ENCODE measurements around the gene ANKS1A. TPM values are rescaled to one million over a fixed set of nuclear protein-coding genes. Genes with fewer than 3 reads are reported as not detected.

ANKS1A gene
- total RNA-seq, 1 experiment from 2014 or later: 26.5 TPM

- Histone ChIP-seq H2BK12ac (ENCODE audit: insufficient read length, low read depth, low read length) (no peak overlapping the region), H4K5ac (ENCODE audit: insufficient read length, low read depth, low read length) (no peak overlapping the region), H3K4me2 (ENCODE audit: insufficient read depth, insufficient read length, low read length) (peak overlapping the region; percentile 22), H3K9me3 (ENCODE audit: control insufficient read depth, low read depth, low read length) (no peaks in the 10 kb centered on the region), H3K4ac (ENCODE audit: low read depth, low read length) (no peak overlapping the region), H2BK20ac (ENCODE audit: low read depth, low read length, poor library complexity, severe bottlenecking) (no peak overlapping the region), H2AFZ (ENCODE audit: low read length) (no peak overlapping the region), H3K27ac (ENCODE audit: insufficient read length, low read depth, low read length) (peak overlapping the region; percentile 70), H2BK15ac (ENCODE audit: low read depth, low read length) (no peak overlapping the region), H3K9ac (ENCODE audit: extremely low read depth, insufficient read length, low read length) (no peak overlapping the region), H4K8ac (replicated peaks; ENCODE audit: insufficient read length, low read depth, low read length) (no peak overlapping the region), H3K79me2 (ENCODE audit: insufficient read depth, low read length) (no peaks in the 10 kb centered on the region), H3K18ac (ENCODE audit: insufficient read length, low read depth, low read length) (no peak overlapping the region), H3K14ac (ENCODE audit: insufficient read depth, low read length) (no peak overlapping the region), H2AK5ac (ENCODE audit: insufficient read length, low read length) (no peak overlapping the region), H2BK5ac (ENCODE audit: insufficient read length, low read length) (no peak overlapping the region), H3K23me2 (ENCODE audit: insufficient read length, low read depth, low read length, poor library complexity, severe bottlenecking) (no peaks in the 10 kb centered on the region), H3T11ph (ENCODE audit: low read length) (no peak overlapping the region), H3K27me3 (ENCODE audit: insufficient read depth, low read length) (no peaks in the 10 kb centered on the region), H3K23ac (ENCODE audit: insufficient read length, low read depth, low read length) (no peak overlapping the region), H3K79me1 (ENCODE audit: insufficient read depth, low read depth, low read length, poor library complexity, severe bottlenecking) (no peaks in the 10 kb centered on the region), H4K91ac (ENCODE audit: insufficient read length, low read depth, low read length) (no peak overlapping the region), H4K20me1 (ENCODE audit: control insufficient read depth, insufficient read depth, insufficient read length) (no peaks in the 10 kb centered on the region), H3K4me1 (ENCODE audit: insufficient read depth, low read length) (peaks cover 26% of the 10 kb centered on the region), H2BK120ac (ENCODE audit: low read depth, low read length, poor library complexity, severe bottlenecking) (no peak overlapping the region), H3K56ac (ENCODE audit: insufficient read length, low read depth, low read length) (no peak overlapping the region)
- peaks cover 2 to 11% (median 10%) of the 10 kb centered on the region in 3 experiments; a peak in 4 of 7 replicates for H3K36me3 Mint-ChIP-seq (ENCODE audit: insufficient read depth in 1 of 3, low read depth in 3 of 3)
- H3K27me3 Mint-ChIP-seq (ENCODE audit: low read depth): no peaks in the 10 kb centered on the region
- H3K4me1 Mint-ChIP-seq: peaks cover 56 to 58% of the 10 kb centered on the region in 2 experiments
- no peaks in the 10 kb centered on the region for H3K9me3 Mint-ChIP-seq
- no peak for DNase-seq
- TF ChIP-seq, protein P1, sequence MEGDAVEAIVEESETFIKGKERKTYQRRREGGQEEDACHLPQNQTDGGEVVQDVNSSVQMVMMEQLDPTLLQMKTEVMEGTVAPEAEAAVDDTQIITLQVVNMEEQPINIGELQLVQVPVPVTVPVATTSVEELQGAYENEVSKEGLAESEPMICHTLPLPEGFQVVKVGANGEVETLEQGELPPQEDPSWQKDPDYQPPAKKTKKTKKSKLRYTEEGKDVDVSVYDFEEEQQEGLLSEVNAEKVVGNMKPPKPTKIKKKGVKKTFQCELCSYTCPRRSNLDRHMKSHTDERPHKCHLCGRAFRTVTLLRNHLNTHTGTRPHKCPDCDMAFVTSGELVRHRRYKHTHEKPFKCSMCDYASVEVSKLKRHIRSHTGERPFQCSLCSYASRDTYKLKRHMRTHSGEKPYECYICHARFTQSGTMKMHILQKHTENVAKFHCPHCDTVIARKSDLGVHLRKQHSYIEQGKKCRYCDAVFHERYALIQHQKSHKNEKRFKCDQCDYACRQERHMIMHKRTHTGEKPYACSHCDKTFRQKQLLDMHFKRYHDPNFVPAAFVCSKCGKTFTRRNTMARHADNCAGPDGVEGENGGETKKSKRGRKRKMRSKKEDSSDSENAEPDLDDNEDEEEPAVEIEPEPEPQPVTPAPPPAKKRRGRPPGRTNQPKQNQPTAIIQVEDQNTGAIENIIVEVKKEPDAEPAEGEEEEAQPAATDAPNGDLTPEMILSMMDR (conservative IDR thresholded peaks at IDR 0.05): no peak
- peak overlapping the region; percentile 96 to 97 (median 97) for H3K27ac Mint-ChIP-seq
- H3K4me3 Mint-ChIP-seq: peak overlapping the region; percentile 14 to 64
- no CpG with 5 or more reads among the region's 8 CpGs for WGBS (ENCODE audit: extremely low coverage, insufficient read length, low lambda C conversion rate)
Measured at GRCh38 chr6:35036828-35037663, 148.0 kb downstream of the ANKS1A start.

Measured in H9 (cell line).